K562 (cell line): ENCODE results near the gene SLC4A2. TPM values are rescaled to one million over a fixed set of nuclear protein-coding genes. Genes with fewer than 3 reads are reported as not detected.

Source experiments
- CHD7 ChIP-seq: fragments of 200-600 bp; sonication (generic); IDR thresholded peaks from one replicate; pipeline ENCODE4 v1.6.1; 2012; ENCODE audit warnings: mild to moderate bottlenecking, low read depth, low read length, inconsistent platforms
- RBFOX2 ChIP-seq: fragments of 200-400 bp; formaldehyde crosslinking; IDR thresholded peaks from 2 replicates; pipeline ENCODE4 v1.6.1; 2017; ENCODE audit warnings: low read depth, mild to moderate bottlenecking, low read length, moderate library complexity
- polyA plus RNA-seq, 8 experiments: library from polyadenylated mRNA; depleted of rRNA in 4 of 8; stranded (reverse) in 5 of 8; unstranded in 3 of 8; fragments of >200 nt; fragmentation: Nextera tagmentation in 2 of 8; fragmentation: Illumina TruSeq in 1 of 8; extraction: Ambion mirVana in 2 of 8; extraction: Trizol in 1 of 8; gene quantifications; 2 replicates each; pipeline versions ENCODE4 v1.2.1 to v1.2.3, GENCODE V29; 2011 to 2014; ENCODE audit warnings: inconsistent platforms in 1 of 8, missing spikeins in 1 of 8
- total RNA-seq, 7 experiments: library from RNA; depleted of rRNA in 6 of 7; stranded (reverse); fragments of >200 nt in 6 of 7; fragmentation: Illumina TruSeq in 2 of 7; extraction: Trizol in 2 of 7; gene quantifications; 2 replicates each; pipeline versions ENCODE4 v1.2.1 to v1.2.3, GENCODE V29; 2011 to 2021; ENCODE audit warnings: low replicate concordance in 1 of 7

The SLC4A2 gene
- total and polyA plus RNA-seq, 9 of the 15 experiments (the other 6 are each of a cell fraction or from before 2014, with no cell fraction given), result 11.4 to 375 (median 130) TPM

GRCh38 chr7:151065516-151065915 is 6.1 kb downstream of the SLC4A2 start (continued):
- TF ChIP-seq CHD7 (no peak), RBFOX2 (peak; percentile 32; the same call in 1 of the 2 replicates)
